Suprapubic skin (tissue), 4 donors: ENCODE measurements around the gene ADAMTS19. TPM values are rescaled to one million over a fixed set of nuclear protein-coding genes. Genes with fewer than 3 reads are reported as not detected.
A peak's percentile ranks its signal among the peaks of the same experiment; 100 is the strongest.

Experiments
- DNase-seq, 2 donors: peaks; one replicate each; pipeline ENCODE4 v3.0.0-alpha.2; 2019; ENCODE audit warnings: low spot score in 2 of 2
- H3K27ac ChIP-seq: fragments of 200-600 bp; sonication (generic); one replicate; pipeline ENCODE4 v1.5.1; 2019
- H3K27me3 ChIP-seq: fragments of 200-600 bp; sonication (generic); one replicate; pipeline ENCODE4 v1.5.1; 2019
- H3K36me3 ChIP-seq: fragments of 200-600 bp; sonication (generic); one replicate; pipeline ENCODE4 v1.5.1; 2019
- H3K4me1 ChIP-seq: fragments of 200-600 bp; sonication (generic); one replicate; pipeline ENCODE4 v1.5.1; 2019
- H3K4me3 ChIP-seq: fragments of 200-600 bp; sonication (generic); one replicate; pipeline ENCODE4 v1.5.1; 2019; ENCODE audit warnings: mild to moderate bottlenecking
- H3K9me3 ChIP-seq: fragments of 200-600 bp; sonication (generic); one replicate; pipeline ENCODE4 v1.5.1; 2019
- EP300 ChIP-seq: sonication (generic); formaldehyde crosslinking; IDR thresholded peaks from one replicate; pipeline ENCODE4 v1.6.1; 2017; ENCODE audit warnings: antibody characterized with exemption
- POLR2A ChIP-seq, 2 donors: fragments of 450-650 bp; IDR thresholded peaks; one replicate each; pipeline ENCODE4 v1.6.1; 2017; ENCODE audit warnings: antibody characterized with exemption in 2 of 2, mild to moderate bottlenecking in 2 of 2, moderate library complexity in 2 of 2
- POLR2AphosphoS5 ChIP-seq, 3 donors: sonication (generic); formaldehyde crosslinking; IDR thresholded peaks; one replicate each; pipeline ENCODE4 v1.6.1; 2017; ENCODE audit warnings: antibody characterized with exemption in 3 of 3
- WGBS: methylation state at CpG from one replicate; pipeline ENCODE4 v1.1.5; 2018; 5-methylcytosine and 5-hydroxymethylcytosine counted together
- total RNA-seq, 4 donors: library from RNA; depleted of rRNA; stranded (reverse); fragments of >200 nt; gene quantifications; one replicate each; pipeline ENCODE4 v1.1.0, GENCODE V29; 2016
- TF ChIP-seq, protein P1 (sequence below), 2 donors: fragments of 200-600 bp in 1 of 2; fragments of 450-650 bp in 1 of 2; sonication (generic) in 1 of 2; IDR thresholded peaks; one replicate each; pipeline ENCODE4 v1.5.1; 2016 to 2019; ENCODE audit warnings: antibody characterized with exemption in 2 of 2, mild to moderate bottlenecking in 1 of 2, moderate library complexity in 1 of 2

Gene ADAMTS19
- not detected for total RNA-seq

DNA sequence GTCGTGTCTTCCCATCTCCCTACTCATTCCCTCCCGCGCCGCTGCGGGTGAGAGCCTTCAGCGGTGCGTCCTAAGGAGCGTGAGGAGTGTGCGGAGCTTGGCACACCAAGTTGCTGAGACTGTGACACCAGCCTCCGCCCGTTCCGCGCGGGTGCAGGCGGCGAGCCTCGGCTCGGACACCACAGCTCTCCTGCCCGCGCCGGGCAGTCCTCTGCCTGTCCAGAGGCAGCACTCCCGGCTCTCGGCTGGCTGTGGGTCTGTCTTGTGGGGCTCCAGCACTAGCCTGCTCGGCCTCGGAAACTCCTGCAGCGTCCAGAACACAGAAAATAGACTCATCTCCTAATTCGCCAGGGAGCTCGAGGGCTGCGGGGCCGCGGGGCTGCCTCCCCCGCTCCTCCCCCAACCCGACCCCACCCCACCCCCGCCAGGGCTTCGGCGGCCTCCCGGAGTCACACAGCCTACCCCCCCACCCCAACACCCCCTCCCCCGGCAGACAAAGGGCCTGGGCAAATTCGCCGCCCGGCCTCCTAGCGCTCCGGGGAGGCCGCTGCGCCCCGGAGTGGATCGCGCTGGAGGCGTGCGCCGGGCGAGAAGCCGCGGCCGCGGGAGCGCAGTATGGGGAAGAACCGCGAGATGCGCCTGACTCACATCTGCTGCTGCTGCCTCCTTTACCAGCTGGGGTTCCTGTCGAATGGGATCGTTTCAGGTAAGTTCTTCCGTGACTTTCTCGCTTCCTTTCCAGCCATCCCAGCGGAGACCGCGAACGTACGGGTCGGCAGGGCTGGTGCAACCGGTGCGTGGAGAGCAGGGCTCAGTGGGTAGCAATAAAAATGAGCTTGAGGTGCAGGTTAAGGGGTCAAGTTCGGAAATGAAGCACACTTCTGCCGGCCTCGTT is at the start of gene ADAMTS19:
ADAMTS19 (plus strand) TSS at position 522 of the 895 bp plus-strand sequence; CDS start at position 616, 94 bp downstream.
- TF ChIP-seq, protein P1, sequence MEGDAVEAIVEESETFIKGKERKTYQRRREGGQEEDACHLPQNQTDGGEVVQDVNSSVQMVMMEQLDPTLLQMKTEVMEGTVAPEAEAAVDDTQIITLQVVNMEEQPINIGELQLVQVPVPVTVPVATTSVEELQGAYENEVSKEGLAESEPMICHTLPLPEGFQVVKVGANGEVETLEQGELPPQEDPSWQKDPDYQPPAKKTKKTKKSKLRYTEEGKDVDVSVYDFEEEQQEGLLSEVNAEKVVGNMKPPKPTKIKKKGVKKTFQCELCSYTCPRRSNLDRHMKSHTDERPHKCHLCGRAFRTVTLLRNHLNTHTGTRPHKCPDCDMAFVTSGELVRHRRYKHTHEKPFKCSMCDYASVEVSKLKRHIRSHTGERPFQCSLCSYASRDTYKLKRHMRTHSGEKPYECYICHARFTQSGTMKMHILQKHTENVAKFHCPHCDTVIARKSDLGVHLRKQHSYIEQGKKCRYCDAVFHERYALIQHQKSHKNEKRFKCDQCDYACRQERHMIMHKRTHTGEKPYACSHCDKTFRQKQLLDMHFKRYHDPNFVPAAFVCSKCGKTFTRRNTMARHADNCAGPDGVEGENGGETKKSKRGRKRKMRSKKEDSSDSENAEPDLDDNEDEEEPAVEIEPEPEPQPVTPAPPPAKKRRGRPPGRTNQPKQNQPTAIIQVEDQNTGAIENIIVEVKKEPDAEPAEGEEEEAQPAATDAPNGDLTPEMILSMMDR (IDR thresholded peaks at IDR 0.05) = no peak
- TF ChIP-seq POLR2A (IDR thresholded peaks at IDR 0.05) = no peak
- no peak for TF ChIP-seq EP300
- no peak for TF ChIP-seq POLR2AphosphoS5 (IDR thresholded peaks at IDR 0.05)
- H3K36me3 ChIP-seq = no peaks in the 10 kb centered on the region
- H3K4me1 ChIP-seq = peaks cover 25% of the 10 kb centered on the region
- peaks cover 32% of the 10 kb centered on the region for H3K27me3 ChIP-seq
- no peak for DNase-seq
- H3K4me3 ChIP-seq = peak within 1 kb of the TSS; percentile 53
- WGBS = 16% methylated on average over 38 of the region's 75 CpGs
- H3K9me3 ChIP-seq = no peaks in the 10 kb centered on the region
- no peak within 1 kb of the TSS for H3K27ac ChIP-seq

DNA sequence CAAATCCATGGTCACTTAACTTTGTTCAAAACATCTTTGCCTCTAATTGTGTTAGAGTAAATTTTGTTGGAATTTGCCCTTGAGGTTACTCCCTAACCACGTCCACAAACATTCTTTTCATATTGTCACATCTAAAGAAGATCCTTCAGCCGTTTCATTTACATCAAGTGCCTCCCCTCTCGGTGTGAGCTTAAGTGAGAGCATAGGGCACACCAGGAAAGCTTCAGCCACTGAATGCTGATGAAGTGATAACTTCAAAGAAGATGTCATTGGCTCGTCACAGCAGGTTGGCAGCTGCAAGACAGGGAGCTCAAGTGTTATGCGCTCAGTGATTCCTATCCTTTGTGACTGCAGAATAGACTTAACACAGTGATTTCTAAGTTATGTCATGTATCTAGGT is 49.6 kb upstream of the ADAMTS19 start:
- peaks cover 4% of the 10 kb centered on the region for H3K9me3 ChIP-seq
- DNase-seq = no peak
- TF ChIP-seq EP300 (no peak), POLR2A (IDR thresholded peaks at IDR 0.05) (no peak), POLR2AphosphoS5 (IDR thresholded peaks at IDR 0.05) (no peak)
- TF ChIP-seq, protein P1 (IDR thresholded peaks at IDR 0.05) = no peak
- H3K36me3 ChIP-seq = no peaks in the 10 kb centered on the region
- 45% methylated on average over 5 of the region's 5 CpGs for WGBS
- no peaks in the 10 kb centered on the region for H3K27me3 ChIP-seq
- no peaks in the 10 kb centered on the region for H3K4me1 ChIP-seq
- no peak overlapping the region for H3K27ac ChIP-seq
- no peak overlapping the region for H3K4me3 ChIP-seq

GRCh38 chr5:129412721-129413120 is 47.4 kb upstream of the ADAMTS19 start:
- H3K9me3 ChIP-seq = peaks cover 4% of the 10 kb centered on the region
- no peaks in the 10 kb centered on the region for H3K4me1 ChIP-seq
- no peak overlapping the region for H3K4me3 ChIP-seq
- DNase-seq = no peak
- 50% methylated on average over 2 of the region's 2 CpGs for WGBS
- TF ChIP-seq, protein P1 (IDR thresholded peaks at IDR 0.05) = no peak
- no peak for TF ChIP-seq POLR2A (IDR thresholded peaks at IDR 0.05)
- H3K27me3 ChIP-seq = no peaks in the 10 kb centered on the region
- H3K36me3 ChIP-seq = no peaks in the 10 kb centered on the region
- H3K27ac ChIP-seq = no peak overlapping the region

- H3K27me3 ChIP-seq = no peaks in the 10 kb centered on the region
- DNase-seq = no peak
- 95% methylated on average over 2 of the region's 2 CpGs for WGBS
- no peak overlapping the region for H3K4me3 ChIP-seq
- H3K9me3 ChIP-seq = peaks cover 4% of the 10 kb centered on the region
- H3K36me3 ChIP-seq = no peaks in the 10 kb centered on the region
- TF ChIP-seq EP300 (no peak), POLR2A (IDR thresholded peaks at IDR 0.05) (no peak), POLR2AphosphoS5 (IDR thresholded peaks at IDR 0.05) (no peak)
- TF ChIP-seq, protein P1 (IDR thresholded peaks at IDR 0.05) = no peak
- no peaks in the 10 kb centered on the region for H3K4me1 ChIP-seq
- no peak overlapping the region for H3K27ac ChIP-seq
Observed at GRCh38 chr5:129413570-129413969, 46.5 kb upstream of the ADAMTS19 start.

- no peak for DNase-seq
- 86% methylated on average over 3 of the region's 3 CpGs for WGBS
Observed at GRCh38 chr5:129419292-129419691, 40.8 kb upstream of the ADAMTS19 start.

More at GRCh38 chr5:129419292-129419691, 40.8 kb upstream of the ADAMTS19 start:
- H3K27ac ChIP-seq = no peak overlapping the region
- no peak overlapping the region for H3K4me3 ChIP-seq
- no peaks in the 10 kb centered on the region for H3K36me3 ChIP-seq
- TF ChIP-seq POLR2A (IDR thresholded peaks at IDR 0.05) (no peak), EP300 (no peak), POLR2AphosphoS5 (IDR thresholded peaks at IDR 0.05) (no peak)
- TF ChIP-seq, protein P1 (IDR thresholded peaks at IDR 0.05) = no peak
- H3K4me1 ChIP-seq = no peaks in the 10 kb centered on the region
- H3K27me3 ChIP-seq = no peaks in the 10 kb centered on the region
- peaks cover 4% of the 10 kb centered on the region for H3K9me3 ChIP-seq
